ENCODE results near the gene GABARAPL1.
"Not testable (repeated sequence)": the region's sequence is repeated elsewhere in the genome, so short reads cannot be mapped to it uniquely, and the experiment has no call there.

Gene GABARAPL1

DNA sequence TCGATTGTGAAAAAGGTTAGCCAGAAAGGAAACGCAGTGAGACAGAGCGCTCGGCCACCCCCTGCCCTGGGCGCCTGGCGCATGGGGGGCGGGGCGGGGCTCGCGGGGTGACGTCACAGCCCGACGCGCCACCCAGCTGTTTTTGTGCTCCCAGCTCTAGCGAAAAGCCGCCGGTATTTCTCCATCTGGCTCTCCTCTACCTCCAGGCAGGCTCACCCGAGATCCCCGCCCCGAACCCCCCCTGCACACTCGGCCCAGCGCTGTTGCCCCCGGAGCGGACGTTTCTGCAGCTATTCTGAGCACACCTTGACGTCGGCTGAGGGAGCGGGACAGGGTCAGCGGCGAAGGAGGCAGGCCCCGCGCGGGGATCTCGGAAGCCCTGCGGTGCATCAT, at the start of gene GABARAPL1:
Gene GABARAPL1, plus strand, starts transcription at position 139 of the 393 bp plus-strand sequence. Its CDS starts 253 bp downstream, at position 392.
- peak; percentile 67 for DNase-seq (ENCODE audit: low spot score)

GRCh38 chr12:10163084-10163483, 49.6 kb upstream of the GABARAPL1 start:
- no peak for DNase-seq (ENCODE audit: low spot score)

- no peak for DNase-seq (ENCODE audit: low spot score)
These were observed 47.3 kb upstream of the GABARAPL1 start for GRCh38 chr12:10165421-10165820.

DNA sequence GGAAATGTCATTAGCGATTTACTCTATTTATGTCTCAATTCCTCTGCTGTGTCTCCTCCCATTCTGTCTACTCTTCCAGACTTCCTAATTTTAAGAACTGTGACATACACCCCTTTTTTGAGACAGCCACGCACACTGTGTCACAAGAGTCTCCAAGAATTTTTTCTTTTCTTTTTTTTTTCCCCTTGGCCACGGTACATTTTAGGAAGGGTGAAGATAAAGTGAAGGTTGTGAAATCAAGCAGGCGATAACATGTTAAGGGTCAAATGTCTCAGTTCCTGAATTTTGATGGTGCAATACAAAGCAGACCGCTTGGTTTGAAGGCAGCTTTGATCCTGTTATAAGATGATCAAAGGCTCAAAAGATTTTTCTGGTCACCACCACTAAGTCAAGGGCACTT, 45.1 kb upstream of the GABARAPL1 start:
- no peak for DNase-seq (ENCODE audit: low spot score)

DNA sequence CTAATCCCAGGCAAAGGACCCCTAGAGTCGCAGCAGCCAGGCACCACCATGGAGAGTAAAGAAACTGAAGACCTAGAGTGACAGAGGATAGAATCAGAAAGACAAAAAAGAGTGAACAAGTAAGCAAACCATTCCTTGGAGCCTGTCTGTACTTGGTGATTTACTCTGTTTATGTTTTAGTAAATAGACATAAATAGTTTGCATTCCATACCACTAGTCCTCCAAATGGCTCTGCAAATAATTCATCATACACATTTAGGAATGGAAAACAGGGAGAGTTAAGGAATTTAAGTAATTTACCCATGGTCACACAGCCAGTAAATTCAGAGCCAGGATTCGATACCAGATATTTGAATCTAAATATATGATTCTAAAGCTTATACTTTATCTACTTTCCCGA, 43.6 kb upstream of the GABARAPL1 start:
- no peak for DNase-seq (ENCODE audit: low spot score)

DNA sequence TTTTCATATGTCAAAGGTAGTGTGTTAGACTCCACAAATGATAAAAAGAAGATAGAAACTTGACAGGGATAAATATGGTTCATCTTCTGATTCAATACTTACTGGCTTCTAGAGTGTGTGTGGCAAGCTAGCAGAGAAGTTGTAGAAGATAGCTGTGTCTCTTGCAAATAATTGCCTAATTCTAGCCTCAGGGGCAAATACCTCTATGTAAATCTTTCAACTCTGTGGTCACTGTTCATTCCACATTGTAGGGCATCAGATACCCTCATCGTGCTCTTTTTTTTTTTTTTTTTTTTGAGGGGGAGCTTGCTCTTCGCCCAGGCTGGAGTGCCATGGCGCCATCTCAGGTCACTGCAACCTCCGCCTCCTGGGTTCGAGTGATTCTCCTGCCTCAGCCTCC, 42.5 kb upstream of the GABARAPL1 start:
- DNase-seq (ENCODE audit: low spot score), result no peak

- no peak for DNase-seq (ENCODE audit: low spot score)
These were observed 40.5 kb upstream of the GABARAPL1 start, which contains the start of gene OLR1 for GRCh38 chr12:10171973-10172728. Gene OLR1 (minus strand): TSS chr12:10172132. CDS start chr12:10172077, 55 bp downstream.

DNA sequence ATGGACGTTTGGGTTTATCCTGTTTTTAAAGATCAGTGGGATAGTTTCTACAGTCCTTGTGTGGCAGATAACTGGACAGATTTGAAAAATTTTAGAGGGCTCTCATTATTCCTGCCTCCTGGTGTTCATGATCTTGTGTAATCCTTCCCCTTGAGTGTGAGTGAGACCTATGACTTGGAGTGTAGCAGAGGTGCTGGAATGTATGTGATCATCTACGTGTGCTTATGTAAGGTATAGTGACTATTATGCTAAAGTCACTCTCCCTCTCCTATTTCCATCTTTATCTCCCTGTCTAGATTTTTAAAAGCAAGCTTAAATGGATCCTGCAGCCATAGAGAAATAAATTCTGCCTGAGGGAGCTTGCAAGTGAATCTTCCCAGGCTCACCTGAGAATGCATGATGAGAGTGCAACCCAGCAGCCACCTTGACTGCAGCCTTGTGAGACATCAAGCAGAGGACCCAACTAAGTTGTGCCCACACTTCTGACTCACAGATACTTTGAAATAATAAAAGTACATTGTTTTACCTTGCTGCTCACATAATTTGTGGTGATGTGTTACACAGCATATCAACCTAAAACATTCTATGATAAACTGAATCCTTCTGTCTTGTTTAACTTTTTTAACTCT, 37.6 kb upstream of the GABARAPL1 start:
- no peak for DNase-seq (ENCODE audit: low spot score)

DNA sequence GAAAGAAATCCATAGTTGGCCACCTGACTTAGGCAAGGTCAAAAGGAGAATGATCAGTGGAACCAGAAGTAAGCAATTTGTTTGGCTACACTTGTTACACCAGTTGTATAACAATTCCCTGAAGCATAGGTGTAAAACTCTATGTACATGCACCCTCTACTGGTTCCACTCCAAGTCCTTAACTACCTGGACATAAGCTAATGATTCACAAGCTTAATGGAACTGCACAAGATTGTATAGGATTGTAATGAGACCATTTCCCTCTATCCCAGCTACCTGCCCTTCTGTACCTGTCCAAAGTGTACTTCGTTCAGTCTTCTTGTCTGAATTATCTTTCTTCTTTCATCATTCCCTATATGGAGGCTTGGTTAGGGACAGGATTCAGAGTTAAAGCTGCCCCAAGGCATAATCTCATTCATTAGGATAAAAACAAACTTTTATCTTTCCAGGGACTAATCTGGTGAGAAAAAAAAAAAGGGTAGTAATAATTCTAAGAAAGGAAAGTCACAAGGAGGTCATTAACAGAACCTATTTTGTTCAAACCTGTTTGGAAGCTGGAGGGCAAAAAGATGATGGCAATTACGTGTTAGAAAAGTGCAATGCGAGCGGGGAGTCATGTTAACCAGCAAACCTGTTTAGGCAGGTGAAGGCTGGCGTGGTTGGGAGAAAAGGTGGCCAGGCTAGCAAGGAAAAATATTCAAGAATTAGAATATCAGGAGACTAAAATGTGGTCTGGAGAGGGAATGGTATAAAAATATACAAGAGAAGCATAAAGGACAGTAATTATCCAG, 36.6 kb upstream of the GABARAPL1 start:
- no peak for DNase-seq (ENCODE audit: low spot score)

- DNase-seq (ENCODE audit: low spot score), result no peak
These were observed 33.9 kb upstream of the GABARAPL1 start, which contains the start of gene TMEM52B for GRCh38 chr12:10178821-10179220. Gene TMEM52B (plus strand): TSS chr12:10179032. CDS start chr12:10179575, 543 bp downstream.

DNA sequence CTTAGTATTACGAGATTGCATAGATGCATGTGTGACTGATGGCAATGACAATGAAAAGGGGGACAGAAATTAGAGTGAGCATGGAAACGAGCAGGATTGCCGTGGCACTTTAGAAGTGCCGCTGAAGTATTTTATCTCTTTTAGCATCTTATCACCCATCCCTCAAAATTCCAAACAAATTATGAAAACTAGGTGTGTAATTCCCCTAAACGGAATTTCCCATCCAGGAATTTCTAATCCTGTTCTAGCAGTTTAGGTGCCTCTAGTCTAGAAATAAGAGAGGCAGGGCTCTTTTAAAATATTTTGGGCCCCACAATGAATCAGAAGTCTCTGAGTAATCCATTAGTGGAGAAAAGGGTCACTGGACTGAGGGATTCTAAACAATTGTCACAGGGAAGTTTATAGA, 32.9 kb upstream of the GABARAPL1 start:
- no peak for DNase-seq (ENCODE audit: low spot score)

DNA sequence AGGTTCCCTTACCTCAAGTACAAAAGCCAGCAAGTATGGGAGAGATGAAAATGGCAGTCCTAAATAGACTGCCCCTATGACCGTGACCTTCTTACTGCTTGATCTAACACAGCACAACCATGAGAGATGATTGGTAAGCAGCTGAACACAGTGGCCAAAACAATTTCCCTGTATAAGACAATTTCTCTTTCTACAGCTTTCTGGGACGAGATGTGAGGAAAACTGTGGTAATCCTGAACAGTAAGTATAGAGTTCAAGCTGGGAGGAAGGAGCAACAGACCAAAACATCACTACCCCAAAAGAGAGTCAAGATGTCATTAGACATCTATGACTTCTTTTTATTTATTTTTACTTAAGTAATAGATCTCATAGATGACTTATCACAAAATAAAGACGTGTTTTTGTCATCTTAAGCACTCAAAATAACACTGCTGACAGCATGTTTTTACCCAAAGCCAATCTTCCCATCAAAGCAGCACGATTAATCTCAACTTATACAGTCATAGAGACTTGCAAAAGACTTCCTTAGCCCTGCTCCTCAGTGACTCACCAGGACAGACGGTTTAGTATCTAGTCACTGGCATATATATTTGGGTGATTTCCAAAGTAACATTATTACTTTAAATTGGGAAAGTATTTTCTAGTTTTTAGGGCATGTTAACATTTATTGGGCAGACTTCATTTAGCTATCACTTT, 30.2 kb upstream of the GABARAPL1 start:
- DNase-seq (ENCODE audit: low spot score), result no peak

- DNase-seq (ENCODE audit: low spot score), result no peak
These were observed 28.3 kb upstream of the GABARAPL1 start for GRCh38 chr12:10184261-10184843.

GRCh38 chr12:10186299-10186698, 26.4 kb upstream of the GABARAPL1 start:
- DNase-seq (ENCODE audit: low spot score), result no peak

- not testable (repeated sequence) for DNase-seq (ENCODE audit: low spot score)
These were observed 25.7 kb upstream of the GABARAPL1 start for GRCh38 chr12:10186958-10187357.

- no peak for DNase-seq (ENCODE audit: low spot score)
These were observed 23.0 kb upstream of the GABARAPL1 start for GRCh38 chr12:10189653-10190052.

GRCh38 chr12:10190558-10191388, 21.9 kb upstream of the GABARAPL1 start:
- DNase-seq (ENCODE audit: low spot score), result peak; percentile 59

- DNase-seq (ENCODE audit: low spot score), result no peak
These were observed 20.8 kb upstream of the GABARAPL1 start for GRCh38 chr12:10191865-10192264.

DNA sequence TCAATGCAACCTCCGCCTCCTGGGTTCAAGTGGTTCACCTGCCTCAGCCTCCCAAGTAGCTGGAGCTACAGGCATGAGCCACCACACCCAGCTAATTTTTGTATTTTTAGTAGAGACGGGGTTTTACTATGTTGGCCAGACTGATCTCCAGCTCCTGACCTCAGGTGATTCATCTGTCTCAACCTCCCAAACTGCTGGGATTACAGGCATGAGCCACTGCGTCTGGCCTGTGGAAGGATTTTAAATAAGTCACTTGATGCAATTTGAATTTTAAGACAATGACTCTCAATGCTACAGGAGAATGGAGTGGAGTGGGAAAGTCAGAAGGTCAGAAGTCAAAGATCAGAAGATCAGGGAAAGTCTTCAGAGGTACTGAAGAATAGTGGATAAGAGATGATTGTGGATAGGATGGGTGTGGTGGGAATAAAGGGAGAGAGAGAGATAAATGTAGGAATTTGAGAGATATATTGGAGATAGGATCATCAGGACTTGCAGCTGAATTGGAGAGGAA, 18.5 kb upstream of the GABARAPL1 start:
- DNase-seq (ENCODE audit: low spot score), result no peak

DNA sequence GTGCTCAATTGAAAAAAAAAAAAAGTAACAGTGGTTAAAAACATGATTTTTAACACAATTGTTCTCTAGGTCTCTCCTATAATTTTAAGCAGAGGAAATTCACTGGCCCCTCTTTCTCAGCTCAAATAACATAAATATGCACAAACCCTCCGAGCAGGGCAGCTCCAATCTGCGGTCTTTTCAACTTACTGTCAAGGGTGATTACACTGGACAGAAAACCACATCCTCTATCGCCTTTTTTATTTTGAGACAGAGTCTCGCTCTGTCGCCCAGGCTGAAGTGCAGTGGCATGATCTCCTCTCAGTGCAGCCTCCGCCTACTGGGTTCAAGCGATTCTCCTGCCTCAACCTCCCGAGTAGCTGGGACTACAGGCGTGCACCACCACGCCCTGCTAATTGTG, 16.5 kb upstream of the GABARAPL1 start:
- no peak for DNase-seq (ENCODE audit: low spot score)

DNA sequence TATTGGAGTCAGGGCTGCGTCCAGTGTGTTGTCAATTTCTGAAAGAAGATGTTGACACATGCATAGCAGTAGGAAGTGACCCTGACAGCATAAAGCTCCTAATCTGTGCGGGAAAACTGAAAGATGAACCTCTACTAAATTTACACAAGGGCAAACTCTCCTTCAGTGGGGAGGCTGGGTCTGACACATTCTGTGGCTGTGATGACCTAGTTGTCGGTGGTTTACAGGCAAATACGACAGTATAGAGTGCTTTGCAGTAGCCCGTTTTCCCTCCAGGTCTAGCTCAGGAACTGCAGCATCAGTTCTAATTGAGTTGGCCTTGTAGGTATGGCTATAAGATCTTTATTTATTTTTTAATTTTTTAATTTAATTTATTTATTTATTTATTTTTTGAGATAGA, 14.8 kb upstream of the GABARAPL1 start:
- DNase-seq (ENCODE audit: low spot score), result no peak

Data from HuH-7 (cell line).